Measurements from ENCODE around the gene CRHR1.

DNA sequence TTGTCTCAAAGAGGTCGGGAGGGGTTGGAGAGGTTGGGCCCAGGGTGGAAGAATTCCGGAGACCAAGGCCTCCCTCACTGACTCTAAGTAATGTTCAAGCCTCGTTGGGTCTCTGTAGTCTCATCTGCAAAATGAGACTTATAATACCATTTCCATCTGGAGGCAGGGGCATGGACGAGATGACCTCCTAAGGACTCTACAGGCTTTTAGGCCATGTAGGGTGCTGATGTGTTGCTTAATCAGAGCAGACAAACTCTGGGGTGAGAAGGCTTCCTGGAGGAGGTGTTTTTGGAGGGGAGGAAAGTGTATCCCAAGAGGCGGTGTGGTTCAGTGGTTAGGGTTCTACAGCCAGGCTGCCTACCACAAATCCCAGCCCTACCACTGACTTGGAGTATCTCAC is 63.6 kb downstream of the CRHR1 start:
- TF ChIP-seq SUZ12 (IDR thresholded peaks at IDR 0.05; ENCODE audit: extremely low read depth, insufficient read depth, insufficient read length) (no peak), YY1 (IDR thresholded peaks at IDR 0.05; ENCODE audit: insufficient read depth, insufficient read length) (no peak)
